ENCODE results near the gene RPL21.
"Not testable (repeated sequence)": the region's sequence is repeated elsewhere in the genome, so short reads cannot be mapped to it uniquely, and the experiment has no call there.

Gene RPL21

DNA sequence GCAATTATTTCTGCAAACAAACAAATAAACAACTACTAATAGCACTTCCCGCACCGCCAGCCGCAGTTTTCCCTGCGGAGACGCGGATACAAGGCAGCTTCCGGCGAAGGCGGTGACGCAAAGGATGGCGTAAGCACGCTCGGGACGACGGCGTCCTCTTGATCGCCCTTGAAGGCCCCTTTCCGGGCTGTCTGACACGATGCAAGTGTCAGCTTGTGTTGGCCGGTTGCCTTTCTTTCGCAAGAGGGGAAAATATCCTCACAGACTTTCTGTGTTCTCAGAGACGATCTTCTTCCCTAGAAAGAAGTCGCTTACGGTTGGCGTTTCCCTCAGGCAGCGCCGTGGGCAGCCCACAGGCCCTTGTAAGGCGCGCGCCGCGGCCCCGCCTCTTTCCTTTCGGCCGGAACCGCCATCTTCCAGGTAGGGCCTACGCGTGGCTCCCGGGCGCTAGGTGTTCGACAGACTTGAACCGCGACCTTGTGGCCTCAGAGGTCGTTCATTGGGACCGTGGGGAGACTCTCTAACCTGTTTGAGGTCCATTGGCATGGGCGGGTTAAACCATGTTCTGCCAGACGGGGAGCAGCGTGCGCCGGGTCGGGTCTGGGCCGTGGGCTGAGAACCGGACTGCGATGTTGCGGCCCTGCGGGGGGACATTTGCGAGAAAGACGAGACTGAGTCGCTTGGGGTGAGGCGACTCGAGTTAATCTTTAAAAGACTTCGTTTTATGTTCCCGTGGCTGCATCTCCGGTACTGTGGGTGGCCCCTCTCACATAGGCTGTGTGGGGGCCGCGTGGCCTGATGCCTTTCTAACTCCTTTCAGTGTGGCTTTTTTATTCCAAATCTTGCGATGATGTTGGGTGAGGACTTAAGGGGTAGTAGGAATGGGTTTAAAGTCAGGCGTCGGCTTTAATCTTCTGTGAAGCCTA lies at the start of gene RPL21:
Gene RPL21 (plus strand): TSS at position 393 of the 926 bp plus-strand sequence. CDS start 2,219 bp downstream, outside the sequence.
- Mint-ChIP-seq H3K4me1 (ENCODE audit: low read depth) (peaks cover 33% of the 10 kb centered on the region), H3K9me3 (no peaks in the 10 kb centered on the region), H3K36me3 (ENCODE audit: low read depth) (peaks cover 25% of the 10 kb centered on the region)

DNA sequence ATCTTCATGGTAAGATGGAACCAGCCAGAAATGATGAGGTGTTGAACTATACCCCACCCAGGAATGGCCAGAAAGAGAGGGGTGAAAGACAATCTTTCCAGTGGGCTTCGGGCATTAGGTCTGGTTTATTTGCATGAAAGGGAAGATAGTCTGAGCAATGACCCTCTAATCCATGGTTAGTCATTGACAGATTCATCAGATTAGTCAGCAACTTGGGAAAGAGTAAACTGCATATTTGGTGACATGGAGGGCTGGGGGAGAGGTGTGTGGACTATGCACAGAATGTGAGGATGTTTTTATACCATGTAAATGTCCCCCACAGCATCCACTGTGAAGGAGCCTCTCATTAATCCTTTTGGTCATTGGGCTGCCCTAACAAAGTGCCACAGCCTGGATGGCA lies 49.7 kb upstream of the RPL21 start:
- H3K9me3 Mint-ChIP-seq, result no peaks in the 10 kb centered on the region
- no peak overlapping the region for H3K4me3 Mint-ChIP-seq

More for the DNA sequence above, at the start of gene RPL21:
- H3K27me3 Mint-ChIP-seq (ENCODE audit: low read depth), result no peaks in the 10 kb centered on the region
- peak within 1 kb of the TSS; percentile 98 for H3K27ac Mint-ChIP-seq
- peak within 1 kb of the TSS; percentile 93 for H3K4me3 Mint-ChIP-seq

DNA sequence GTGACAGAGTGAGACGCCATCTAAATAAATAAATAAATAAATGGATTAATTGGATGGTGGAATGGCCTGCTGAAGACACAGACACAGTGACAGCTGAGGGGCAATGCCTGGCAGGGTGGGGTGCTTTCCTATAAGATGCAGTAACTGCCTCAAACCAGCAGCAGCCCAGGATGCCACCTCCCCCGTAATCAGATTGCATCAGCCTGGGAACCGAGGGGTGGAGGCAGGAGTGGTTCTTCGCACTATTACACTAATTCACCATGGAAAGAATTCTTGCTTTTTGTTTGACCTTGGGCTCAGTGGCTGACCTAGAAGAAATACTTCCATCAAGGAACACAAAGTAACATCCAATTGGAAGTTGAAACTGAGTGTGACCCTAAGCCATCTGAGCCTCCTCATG lies 48.2 kb upstream of the RPL21 start:
- Mint-ChIP-seq H3K4me1 (ENCODE audit: low read depth) (peaks cover 2% of the 10 kb centered on the region), H3K9me3 (no peaks in the 10 kb centered on the region), H3K27ac (no peak overlapping the region), H3K27me3 (ENCODE audit: low read depth) (no peaks in the 10 kb centered on the region), H3K36me3 (ENCODE audit: low read depth) (no peaks in the 10 kb centered on the region), H3K4me3 (no peak overlapping the region)

More for the DNA sequence above, 49.7 kb upstream of the RPL21 start:
- Mint-ChIP-seq H3K36me3 (ENCODE audit: low read depth) (peaks cover 3% of the 10 kb centered on the region), H3K27ac (no peak overlapping the region), H3K4me1 (ENCODE audit: low read depth) (peaks cover 2% of the 10 kb centered on the region), H3K27me3 (ENCODE audit: low read depth) (no peaks in the 10 kb centered on the region)

DNA sequence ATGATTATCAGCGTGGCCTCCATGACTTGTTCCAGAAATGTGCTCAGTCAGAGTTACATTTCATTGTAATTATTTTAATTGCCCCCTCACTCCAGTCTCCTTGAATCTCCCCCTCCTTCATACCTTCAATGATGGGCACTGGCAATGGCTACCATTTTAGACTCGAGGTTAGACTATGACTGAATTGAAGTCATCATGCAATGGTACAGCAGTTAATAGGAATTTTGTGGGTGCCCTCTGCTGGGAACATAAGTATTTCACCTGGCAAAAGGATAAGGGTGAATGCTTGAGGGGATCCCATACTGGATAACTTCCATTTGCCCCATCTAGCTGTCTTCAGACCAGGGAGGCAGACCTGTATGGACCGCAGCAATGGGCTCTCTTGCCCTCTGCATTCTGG lies 47.5 kb upstream of the RPL21 start:
- no peaks in the 10 kb centered on the region for H3K27me3 Mint-ChIP-seq (ENCODE audit: low read depth)
- H3K4me1 Mint-ChIP-seq (ENCODE audit: low read depth), result peaks cover 2% of the 10 kb centered on the region
- no peaks in the 10 kb centered on the region for H3K36me3 Mint-ChIP-seq (ENCODE audit: low read depth)
- H3K27ac Mint-ChIP-seq, result no peak overlapping the region
- no peaks in the 10 kb centered on the region for H3K9me3 Mint-ChIP-seq
- no peak overlapping the region for H3K4me3 Mint-ChIP-seq

DNA sequence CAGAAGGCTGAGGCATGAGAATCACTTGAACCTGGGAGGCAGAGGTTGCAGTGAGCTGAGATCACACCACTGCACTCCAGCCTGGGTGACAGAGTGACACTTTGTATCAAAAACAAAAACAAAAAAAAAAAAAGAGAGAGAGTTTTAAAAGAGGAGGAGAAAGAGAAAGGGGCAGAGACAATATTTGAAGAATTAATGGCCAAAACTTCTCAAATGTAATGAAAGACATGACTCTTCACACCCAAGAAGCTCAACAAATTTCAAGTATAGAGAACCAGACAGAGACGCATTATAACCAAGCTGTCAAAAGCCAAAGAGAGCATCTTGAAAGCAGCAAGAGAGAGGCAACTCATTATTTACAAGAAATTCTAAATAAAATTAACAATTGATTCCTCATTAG lies 42.8 kb upstream of the RPL21 start:
- Mint-ChIP-seq H3K36me3 (ENCODE audit: low read depth) (no peaks in the 10 kb centered on the region), H3K27me3 (ENCODE audit: low read depth) (peaks cover 3% of the 10 kb centered on the region), H3K4me3 (no peak overlapping the region), H3K4me1 (ENCODE audit: low read depth) (peaks cover 4% of the 10 kb centered on the region), H3K27ac (no peak overlapping the region), H3K9me3 (peaks cover 3% of the 10 kb centered on the region)

DNA sequence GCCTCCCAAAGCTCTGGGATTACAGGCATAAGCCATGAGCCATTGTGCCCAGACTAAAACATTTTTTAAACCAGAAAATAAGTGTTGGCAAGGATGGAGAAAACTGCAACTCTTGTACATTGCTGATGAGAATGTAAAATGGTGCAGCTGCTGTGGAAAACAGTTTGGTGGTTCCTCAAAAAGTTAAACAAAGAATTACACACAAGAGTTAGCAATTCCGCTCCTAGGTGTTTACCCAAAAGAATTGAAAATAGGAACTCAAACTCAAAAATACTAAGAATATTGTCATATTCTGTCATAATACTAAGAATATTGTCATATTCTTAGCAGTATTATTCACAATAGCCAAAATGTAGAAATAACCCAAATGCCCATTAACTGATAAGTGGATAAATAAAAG lies 40.1 kb upstream of the RPL21 start:
- Mint-ChIP-seq H3K9me3 (peaks cover 3% of the 10 kb centered on the region), H3K27ac (no peak overlapping the region), H3K4me3 (no peak overlapping the region), H3K27me3 (ENCODE audit: low read depth) (peaks cover 3% of the 10 kb centered on the region), H3K4me1 (ENCODE audit: low read depth) (peaks cover 4% of the 10 kb centered on the region), H3K36me3 (ENCODE audit: low read depth) (no peaks in the 10 kb centered on the region)

DNA sequence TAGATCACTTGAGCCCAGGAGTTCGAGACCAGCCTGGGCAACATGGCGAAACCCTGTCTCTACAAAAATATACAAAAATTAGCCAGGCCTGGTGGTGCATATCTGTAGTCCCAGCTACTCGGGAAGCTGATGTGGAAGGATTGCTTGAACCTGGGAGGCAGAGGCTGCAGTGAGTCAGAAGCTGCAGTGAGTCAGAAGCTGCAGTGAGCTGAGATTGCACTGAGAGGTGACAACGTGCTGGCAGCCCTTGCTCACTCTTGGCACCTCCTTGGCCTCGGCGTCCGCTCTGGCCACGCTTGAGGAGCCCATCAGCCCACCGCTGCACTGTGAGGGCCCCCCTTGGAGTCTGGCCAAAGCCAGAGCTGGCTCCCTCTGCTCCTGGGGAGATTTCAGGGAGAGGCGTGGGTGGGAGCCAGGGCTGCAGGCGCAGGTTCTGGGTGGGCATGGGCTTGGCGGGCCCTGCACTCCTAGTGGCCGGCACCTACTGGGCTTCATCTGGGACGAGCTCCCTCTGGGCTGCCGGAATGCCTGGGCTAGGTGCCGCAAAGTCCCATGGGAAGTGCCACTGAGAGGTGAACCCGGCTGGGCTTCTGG lies 39.5 kb upstream of the RPL21 start:
- peaks cover 4% of the 10 kb centered on the region for H3K4me1 Mint-ChIP-seq (ENCODE audit: low read depth)
- H3K4me3 Mint-ChIP-seq, result no peak overlapping the region
- H3K9me3 Mint-ChIP-seq, result peaks cover 3% of the 10 kb centered on the region
- H3K27me3 Mint-ChIP-seq (ENCODE audit: low read depth), result peaks cover 3% of the 10 kb centered on the region
- H3K36me3 Mint-ChIP-seq (ENCODE audit: low read depth), result no peaks in the 10 kb centered on the region
- H3K27ac Mint-ChIP-seq, result no peak overlapping the region

DNA sequence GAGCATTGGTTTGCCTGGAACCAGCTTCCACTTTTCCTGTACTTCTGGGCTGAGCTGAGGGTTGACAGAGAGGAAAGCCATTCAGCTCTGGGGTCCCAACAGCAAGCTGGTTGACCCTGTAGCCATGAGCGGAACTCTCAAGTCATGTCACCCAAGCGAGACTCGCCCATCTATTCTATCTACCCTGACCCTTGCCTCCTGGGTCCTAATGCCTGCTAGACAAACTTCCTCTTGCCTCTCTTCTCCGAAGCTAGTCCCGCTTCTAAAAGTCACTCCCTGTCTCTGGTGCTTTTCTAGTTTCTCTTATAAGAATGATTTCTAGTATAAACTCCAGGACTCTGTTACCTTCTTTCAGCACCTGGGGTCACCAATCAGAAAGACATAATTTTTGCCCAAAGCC lies 38.0 kb upstream of the RPL21 start:
- not testable (repeated sequence) for H3K27ac Mint-ChIP-seq; H3K9me3 Mint-ChIP-seq; H3K36me3 Mint-ChIP-seq (ENCODE audit: low read depth); H3K4me3 Mint-ChIP-seq; H3K4me1 Mint-ChIP-seq (ENCODE audit: low read depth); H3K27me3 Mint-ChIP-seq (ENCODE audit: low read depth)

DNA sequence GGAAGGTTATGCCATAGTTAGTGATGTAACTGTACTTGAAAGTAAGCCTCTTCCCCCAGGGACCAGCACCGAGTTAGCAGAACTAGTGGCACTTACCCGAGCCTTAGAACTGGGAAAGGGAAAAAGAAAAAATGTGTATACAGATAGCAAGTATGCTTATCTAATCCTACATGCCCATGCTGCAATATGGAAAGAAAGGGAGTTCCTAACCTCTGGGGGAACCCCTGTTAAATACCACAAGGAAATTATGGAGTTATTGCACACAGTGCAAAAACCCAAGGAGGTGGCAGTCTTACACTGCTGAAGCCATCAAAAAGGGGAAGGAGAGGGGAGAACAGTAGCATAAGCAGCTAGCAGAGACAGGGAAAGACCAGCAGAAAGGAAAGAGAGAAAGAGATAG lies 33.6 kb upstream of the RPL21 start:
- not testable (repeated sequence) for H3K27me3 Mint-ChIP-seq (ENCODE audit: low read depth); H3K4me3 Mint-ChIP-seq; H3K4me1 Mint-ChIP-seq (ENCODE audit: low read depth); H3K27ac Mint-ChIP-seq; H3K9me3 Mint-ChIP-seq; H3K36me3 Mint-ChIP-seq (ENCODE audit: low read depth)

DNA sequence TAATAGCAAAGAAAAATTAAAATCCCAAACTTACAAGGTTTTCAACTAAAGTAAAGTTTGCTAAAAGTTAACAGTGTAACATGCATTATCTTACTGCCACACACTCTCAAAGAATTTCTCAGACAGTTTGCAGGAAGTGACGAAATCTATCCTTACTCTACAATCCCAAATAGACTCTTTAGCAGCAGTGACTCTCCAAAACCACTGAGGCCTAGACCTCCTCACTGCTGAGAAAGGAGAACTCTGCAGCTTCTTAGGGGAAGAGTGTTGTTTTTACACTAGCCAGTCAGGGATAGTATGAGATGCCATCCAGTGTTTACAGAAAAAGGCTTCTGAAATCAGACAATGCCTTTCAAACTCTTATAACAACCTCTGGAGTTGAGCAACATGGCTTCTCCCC lies 32.5 kb upstream of the RPL21 start:
- H3K27me3 Mint-ChIP-seq (ENCODE audit: low read depth); H3K4me3 Mint-ChIP-seq; H3K9me3 Mint-ChIP-seq; H3K4me1 Mint-ChIP-seq (ENCODE audit: low read depth); H3K36me3 Mint-ChIP-seq (ENCODE audit: low read depth); H3K27ac Mint-ChIP-seq: not testable (repeated sequence)

DNA sequence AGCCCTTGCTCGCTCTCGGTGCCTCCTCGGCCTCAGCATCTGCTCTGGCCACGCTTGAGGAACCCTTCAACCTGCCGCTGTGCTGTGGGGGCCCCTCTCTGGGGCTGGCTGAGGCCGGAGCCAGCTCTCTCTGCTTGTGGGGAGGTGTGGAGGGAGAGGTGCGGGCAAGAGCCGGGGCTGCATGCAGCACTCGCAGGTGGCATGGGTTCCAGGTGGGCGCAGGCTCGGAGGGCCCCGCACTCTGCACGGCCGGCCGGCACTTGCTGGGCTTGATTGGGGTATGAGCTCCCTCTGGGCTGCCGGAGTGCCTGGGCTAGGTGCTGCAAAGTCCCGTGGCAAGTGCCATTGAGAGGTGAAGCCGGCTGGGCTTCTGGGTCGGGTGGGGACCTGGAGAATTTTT lies 31.7 kb upstream of the RPL21 start:
- no peaks in the 10 kb centered on the region for H3K36me3 Mint-ChIP-seq (ENCODE audit: low read depth)
- peaks cover 5% of the 10 kb centered on the region for H3K27me3 Mint-ChIP-seq (ENCODE audit: low read depth)
- H3K9me3 Mint-ChIP-seq, result peaks cover 3% of the 10 kb centered on the region
- no peak overlapping the region for H3K27ac Mint-ChIP-seq
- no peak overlapping the region for H3K4me3 Mint-ChIP-seq
- H3K4me1 Mint-ChIP-seq (ENCODE audit: low read depth), result no peaks in the 10 kb centered on the region

DNA sequence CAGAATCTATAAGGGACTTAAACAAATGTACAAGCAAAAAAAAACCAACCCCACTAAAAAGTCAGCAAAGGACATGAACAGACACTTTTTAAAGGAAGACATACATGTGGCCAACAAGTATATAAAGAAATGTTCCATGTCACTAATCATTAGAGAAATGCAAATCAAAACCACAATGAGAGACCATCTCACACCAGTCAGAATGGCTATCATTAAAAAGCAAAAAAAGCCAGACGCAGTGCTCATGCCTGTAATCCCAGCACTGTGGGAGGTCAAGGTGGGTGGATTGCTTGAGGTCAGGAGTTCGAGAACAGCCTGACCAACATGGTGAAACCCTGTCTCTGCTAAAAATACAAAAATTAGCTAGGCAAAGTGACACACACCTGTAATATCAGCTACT lies 29.3 kb upstream of the RPL21 start:
- H3K36me3 Mint-ChIP-seq (ENCODE audit: low read depth); H3K27ac Mint-ChIP-seq; H3K27me3 Mint-ChIP-seq (ENCODE audit: low read depth); H3K4me3 Mint-ChIP-seq; H3K9me3 Mint-ChIP-seq; H3K4me1 Mint-ChIP-seq (ENCODE audit: low read depth): not testable (repeated sequence)

DNA sequence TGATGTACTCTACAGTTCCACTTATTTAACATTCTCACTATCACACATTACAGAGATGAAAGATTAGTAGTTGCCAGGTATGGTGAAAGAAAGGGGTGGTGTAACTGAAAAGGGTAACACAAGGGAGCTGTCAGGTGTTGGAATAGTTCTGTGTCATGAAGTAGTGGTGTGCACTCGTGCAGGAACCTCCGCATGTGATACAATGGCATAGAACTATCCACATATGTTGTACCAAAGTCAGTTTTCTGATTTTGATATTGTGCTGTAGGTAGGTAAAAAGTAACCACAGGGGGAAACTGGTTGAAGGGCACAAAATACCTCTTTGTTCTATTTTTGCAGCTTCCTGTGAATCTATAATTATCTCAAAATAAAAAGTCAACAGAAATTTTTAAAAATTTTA lies 24.4 kb upstream of the RPL21 start:
- no peak overlapping the region for H3K27ac Mint-ChIP-seq
- H3K4me1 Mint-ChIP-seq (ENCODE audit: low read depth), result no peaks in the 10 kb centered on the region
- no peaks in the 10 kb centered on the region for H3K36me3 Mint-ChIP-seq (ENCODE audit: low read depth)
- no peaks in the 10 kb centered on the region for H3K9me3 Mint-ChIP-seq
- H3K4me3 Mint-ChIP-seq, result no peak overlapping the region
- H3K27me3 Mint-ChIP-seq (ENCODE audit: low read depth), result peaks cover 11% of the 10 kb centered on the region

DNA sequence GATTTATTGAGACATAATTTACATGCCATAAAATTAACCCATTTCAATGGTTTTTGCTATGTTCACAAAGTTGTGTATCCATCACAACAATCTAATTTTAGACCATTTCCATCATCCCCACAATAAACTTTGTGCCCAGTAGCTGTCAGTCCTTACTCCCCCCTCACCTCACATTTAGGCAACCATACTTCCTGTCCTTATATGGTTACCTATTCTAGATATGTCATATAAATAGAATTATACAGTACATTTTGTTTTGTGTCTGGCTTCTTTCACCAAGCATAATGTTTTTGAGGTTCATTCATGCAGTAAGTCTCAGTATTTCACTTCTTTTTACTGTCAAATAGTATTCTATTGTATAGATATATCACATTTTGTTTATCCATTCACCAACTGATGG lies 23.2 kb upstream of the RPL21 start:
- no peak overlapping the region for H3K27ac Mint-ChIP-seq
- no peaks in the 10 kb centered on the region for H3K4me1 Mint-ChIP-seq (ENCODE audit: low read depth)
- H3K36me3 Mint-ChIP-seq (ENCODE audit: low read depth), result peaks cover 3% of the 10 kb centered on the region

DNA sequence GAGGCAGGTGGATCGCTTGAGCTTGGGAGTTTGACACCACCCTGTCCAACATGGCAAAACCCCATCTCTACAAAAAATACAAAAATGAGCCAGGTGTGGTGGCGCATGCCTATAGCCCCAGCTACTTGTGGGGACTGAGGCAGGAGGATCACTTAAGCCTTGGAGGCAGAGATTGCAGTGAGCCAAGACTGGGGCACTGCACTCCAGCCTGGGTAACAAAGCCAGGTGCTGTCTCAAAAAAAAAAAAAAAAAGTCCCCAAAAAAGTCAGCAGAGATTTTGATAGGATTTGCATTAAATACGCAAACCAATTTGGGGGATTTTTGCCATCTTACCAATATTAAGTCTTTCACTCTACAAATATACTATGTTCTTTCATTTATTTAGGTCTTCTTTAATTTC lies 21.7 kb upstream of the RPL21 start:
- Mint-ChIP-seq H3K4me3 (no peak overlapping the region), H3K9me3 (no peaks in the 10 kb centered on the region), H3K27ac (no peak overlapping the region), H3K27me3 (ENCODE audit: low read depth) (peaks cover 9% of the 10 kb centered on the region), H3K36me3 (ENCODE audit: low read depth) (peaks cover 3% of the 10 kb centered on the region), H3K4me1 (ENCODE audit: low read depth) (no peaks in the 10 kb centered on the region)

More for the DNA sequence above, 23.2 kb upstream of the RPL21 start:
- Mint-ChIP-seq H3K4me3 (no peak overlapping the region), H3K9me3 (no peaks in the 10 kb centered on the region), H3K27me3 (ENCODE audit: low read depth) (peaks cover 9% of the 10 kb centered on the region)

Measured in T-helper 1 cell treated with Interleukin-12 subunit alpha and Interleukin-12 subunit beta and Interleukin-4 antibody, amounts not matched to agents 30 μg/mL and 1 μg/mL, for 36 hours (primary cell).